GM21737 (cell line): Measurements from ENCODE around the gene THRB.

Experiments
- ATAC-seq: cut with Tn5 transposase; IDR thresholded peaks from one replicate; pipeline ENCODE4 v1.9.1; 2021; ENCODE audit warnings: mild to moderate bottlenecking, moderate library complexity; ENCODE audit not compliant: unreplicated experiment

The THRB gene

GRCh38 chr3:24512564-24513197 is 18.0 kb upstream of the THRB start:
- ATAC-seq = no peak

- no peak for ATAC-seq
These were observed 15.5 kb upstream of the THRB start for GRCh38 chr3:24510030-24510648.

GRCh38 chr3:24508423-24508839 is 13.8 kb upstream of the THRB start:
- no peak for ATAC-seq

- ATAC-seq = no peak
These were observed 13.2 kb upstream of the THRB start for GRCh38 chr3:24507776-24508422.

- ATAC-seq = no peak
These were observed 12.5 kb upstream of the THRB start for GRCh38 chr3:24506966-24507775.

- no peak for ATAC-seq
These were observed 11.3 kb upstream of the THRB start for GRCh38 chr3:24505691-24506550.

- ATAC-seq = no peak
These were observed 10.1 kb upstream of the THRB start for GRCh38 chr3:24504772-24505171.

GRCh38 chr3:24503616-24504113 is 9.0 kb upstream of the THRB start:
- ATAC-seq = peak; percentile 72

GRCh38 chr3:24502690-24503089 is 8.0 kb upstream of the THRB start:
- ATAC-seq = no peak

- no peak for ATAC-seq
These were observed 6.2 kb upstream of the THRB start for GRCh38 chr3:24500806-24501205.

- no peak for ATAC-seq
These were observed 5.3 kb upstream of the THRB start for GRCh38 chr3:24499991-24500390.

GRCh38 chr3:24498796-24499195 is 4.1 kb upstream of the THRB start:
- no peak for ATAC-seq

- no peak for ATAC-seq
These were observed 3.7 kb upstream of the THRB start for GRCh38 chr3:24498391-24498790.

GRCh38 chr3:24497942-24498341 is 3.3 kb upstream of the THRB start:
- ATAC-seq = no peak

GRCh38 chr3:24496529-24497482 is 2.2 kb upstream of the THRB start:
- ATAC-seq = no peak

- ATAC-seq = no peak
These were observed 810 bp upstream of the THRB start for GRCh38 chr3:24495326-24495994.

- ATAC-seq = no peak
These were observed 668 bp downstream of the THRB start for GRCh38 chr3:24493746-24494617.
